Karpas-422 (cell line): Measurements from ENCODE around the gene FYB1. TPM values are rescaled to one million over a fixed set of nuclear protein-coding genes. Genes with fewer than 3 reads are reported as not detected.

Source experiments
- DNase-seq: peaks from one replicate; pipeline ENCODE4 v3.0.0-alpha.2; 2015
- H2AFZ ChIP-seq: fragments of 200-600 bp; sonication (generic); 2 replicates; pipeline ENCODE4 v1.6.1; 2014; ENCODE audit warnings: antibody characterized with exemption, low read length, mixed read lengths
- H3K27ac ChIP-seq: fragments of 200-600 bp; sonication (generic); 2 replicates; pipeline ENCODE4 v1.5.1; 2014; ENCODE audit warnings: mild to moderate bottlenecking, low read length, moderate library complexity
- H3K27me3 ChIP-seq: fragments of 200-600 bp; sonication (generic); 2 replicates; pipeline ENCODE4 v1.6.1; 2014; ENCODE audit warnings: low read length, mixed read lengths
- H3K36me3 ChIP-seq: fragments of 200-600 bp; sonication (generic); 2 replicates; pipeline ENCODE4 v1.6.1; 2014; ENCODE audit warnings: low read length, mixed read lengths; ENCODE audit not compliant: insufficient read depth
- H3K4me1 ChIP-seq: fragments of 200-600 bp; sonication (generic); 2 replicates; pipeline ENCODE4 v1.6.1; 2014; ENCODE audit warnings: mild to moderate bottlenecking, low read length, mixed read lengths
- H3K4me2 ChIP-seq: fragments of 200-600 bp; sonication (generic); 2 replicates; pipeline ENCODE4 v1.6.1; 2014; ENCODE audit warnings: low read length, low read depth, mild to moderate bottlenecking; ENCODE audit not compliant: poor library complexity, severe bottlenecking
- H3K4me3 ChIP-seq: fragments of 200-600 bp; sonication (generic); 2 replicates; pipeline ENCODE4 v1.5.1; 2014; ENCODE audit warnings: mild to moderate bottlenecking, antibody characterized with exemption, low read length, mixed read lengths
- H3K79me2 ChIP-seq: fragments of 200-600 bp; sonication (generic); 2 replicates; pipeline ENCODE4 v1.6.1; 2014; ENCODE audit warnings: mild to moderate bottlenecking, low read length, mixed read lengths
- H3K9ac ChIP-seq: fragments of 200-600 bp; sonication (generic); 2 replicates; pipeline ENCODE4 v1.6.0; 2014; ENCODE audit warnings: low read length
- H3K9me2 ChIP-seq: fragments of 200-600 bp; sonication (generic), shearing (Covaris generic); replicated peaks from 2 replicates; pipeline ENCODE4 v1.6.0; 2014; ENCODE audit warnings: mild to moderate bottlenecking, low read length, moderate library complexity; ENCODE audit not compliant: insufficient read depth
- H3K9me3 ChIP-seq: fragments of 300-700, 200-600 bp; sonication (generic); 2 replicates; pipeline ENCODE4 v1.6.1; 2014; ENCODE audit warnings: low read length, mixed read lengths
- H4K20me1 ChIP-seq: fragments of 200-600 bp; sonication (generic); 2 replicates; pipeline ENCODE4 v1.6.1; 2014; ENCODE audit warnings: mild to moderate bottlenecking, antibody characterized with exemption, low read length, low read depth; ENCODE audit not compliant: insufficient read depth
- total RNA-seq: library from RNA; depleted of rRNA; stranded (reverse); fragments of >200 nt; shearing (Covaris generic); gene quantifications from 2 replicates; pipeline ENCODE4 v1.2.3, GENCODE V29; 2014; ENCODE audit warnings: low replicate concordance

The FYB1 gene
- total RNA-seq, 1 experiment from 2014 or later, result 2.8 TPM

- Histone ChIP-seq H3K36me3 (no peaks in the 10 kb centered on the region), H3K27ac (no peak overlapping the region)
Observed at GRCh38 chr5:39255406-39255805, 36.0 kb upstream of the FYB1 start.

GRCh38 chr5:39254671-39255070 is 35.3 kb upstream of the FYB1 start:
- H3K9me2 ChIP-seq, result no peaks in the 10 kb centered on the region
- no peaks in the 10 kb centered on the region for H3K27me3 ChIP-seq
- no peak overlapping the region for H2AFZ ChIP-seq
- H3K27ac ChIP-seq, result no peak overlapping the region
- no peaks in the 10 kb centered on the region for H3K79me2 ChIP-seq
- no peaks in the 10 kb centered on the region for H3K9me3 ChIP-seq
- H3K4me3 ChIP-seq, result no peak overlapping the region
- no peaks in the 10 kb centered on the region for H4K20me1 ChIP-seq
- DNase-seq, result no peak
- no peak overlapping the region for H3K4me2 ChIP-seq
- H3K4me1 ChIP-seq, result no peaks in the 10 kb centered on the region
- H3K9ac ChIP-seq, result no peak overlapping the region
- H3K36me3 ChIP-seq, result no peaks in the 10 kb centered on the region

More at GRCh38 chr5:39255406-39255805, 36.0 kb upstream of the FYB1 start:
- Histone ChIP-seq H3K9me2 (no peaks in the 10 kb centered on the region), H3K27me3 (no peaks in the 10 kb centered on the region), H3K79me2 (no peaks in the 10 kb centered on the region), H3K9ac (no peak overlapping the region), H3K4me2 (no peak overlapping the region), H2AFZ (no peak overlapping the region), H3K4me1 (no peaks in the 10 kb centered on the region), H4K20me1 (no peaks in the 10 kb centered on the region), H3K4me3 (no peak overlapping the region), H3K9me3 (no peaks in the 10 kb centered on the region)
- DNase-seq, result peak; percentile 23

GRCh38 chr5:39253196-39253595 is 33.8 kb upstream of the FYB1 start:
- no peaks in the 10 kb centered on the region for H3K9me2 ChIP-seq
- no peaks in the 10 kb centered on the region for H3K4me1 ChIP-seq
- no peaks in the 10 kb centered on the region for H4K20me1 ChIP-seq
- no peak overlapping the region for H3K9ac ChIP-seq
- no peaks in the 10 kb centered on the region for H3K36me3 ChIP-seq
- H3K27me3 ChIP-seq, result no peaks in the 10 kb centered on the region
- H3K9me3 ChIP-seq, result no peaks in the 10 kb centered on the region
- H3K4me2 ChIP-seq, result no peak overlapping the region
- H3K4me3 ChIP-seq, result no peak overlapping the region
- H2AFZ ChIP-seq, result no peak overlapping the region
- H3K27ac ChIP-seq, result no peak overlapping the region
- DNase-seq, result peak; percentile 24
- H3K79me2 ChIP-seq, result no peaks in the 10 kb centered on the region

GRCh38 chr5:39249564-39250274 is 30.4 kb upstream of the FYB1 start:
- Histone ChIP-seq H3K9me2 (no peaks in the 10 kb centered on the region), H3K4me1 (no peaks in the 10 kb centered on the region), H3K79me2 (no peaks in the 10 kb centered on the region), H3K27ac (no peak overlapping the region), H3K27me3 (no peaks in the 10 kb centered on the region), H3K36me3 (no peaks in the 10 kb centered on the region), H3K9ac (no peak overlapping the region), H3K9me3 (no peaks in the 10 kb centered on the region), H3K4me2 (no peak overlapping the region), H4K20me1 (no peaks in the 10 kb centered on the region), H3K4me3 (no peak overlapping the region), H2AFZ (no peak overlapping the region)
- DNase-seq, result no peak

- H3K4me3 ChIP-seq, result no peak overlapping the region
- no peaks in the 10 kb centered on the region for H3K4me1 ChIP-seq
- H2AFZ ChIP-seq, result no peak overlapping the region
- no peak overlapping the region for H3K27ac ChIP-seq
- DNase-seq, result peak; percentile 27
- H3K27me3 ChIP-seq, result no peaks in the 10 kb centered on the region
- no peaks in the 10 kb centered on the region for H3K9me3 ChIP-seq
- H3K36me3 ChIP-seq, result no peaks in the 10 kb centered on the region
- no peak overlapping the region for H3K4me2 ChIP-seq
- no peaks in the 10 kb centered on the region for H3K79me2 ChIP-seq
- H3K9ac ChIP-seq, result no peak overlapping the region
- H3K9me2 ChIP-seq, result no peaks in the 10 kb centered on the region
- H4K20me1 ChIP-seq, result no peaks in the 10 kb centered on the region
Observed at GRCh38 chr5:39249069-39249468, 29.7 kb upstream of the FYB1 start.

GRCh38 chr5:39240750-39241149 is 21.4 kb upstream of the FYB1 start:
- Histone ChIP-seq H4K20me1 (no peaks in the 10 kb centered on the region), H3K36me3 (no peaks in the 10 kb centered on the region), H3K4me3 (no peak overlapping the region), H3K9me2 (no peaks in the 10 kb centered on the region), H3K4me2 (no peak overlapping the region), H3K79me2 (no peaks in the 10 kb centered on the region), H3K9ac (no peak overlapping the region), H3K9me3 (no peaks in the 10 kb centered on the region), H3K4me1 (no peaks in the 10 kb centered on the region), H3K27me3 (no peaks in the 10 kb centered on the region), H2AFZ (no peak overlapping the region), H3K27ac (no peak overlapping the region)
- DNase-seq, result peak; percentile 22

GRCh38 chr5:39238366-39239105 is 19.2 kb upstream of the FYB1 start:
- no peak overlapping the region for H3K4me2 ChIP-seq
- H3K4me3 ChIP-seq, result no peak overlapping the region
- peak; percentile 16 for DNase-seq
- no peaks in the 10 kb centered on the region for H3K4me1 ChIP-seq
- no peaks in the 10 kb centered on the region for H4K20me1 ChIP-seq
- H3K9me2 ChIP-seq, result no peaks in the 10 kb centered on the region
- no peaks in the 10 kb centered on the region for H3K27me3 ChIP-seq
- H3K9me3 ChIP-seq, result no peaks in the 10 kb centered on the region
- H3K36me3 ChIP-seq, result no peaks in the 10 kb centered on the region
- H3K9ac ChIP-seq, result no peak overlapping the region
- no peak overlapping the region for H3K27ac ChIP-seq
- H3K79me2 ChIP-seq, result no peaks in the 10 kb centered on the region
- no peak overlapping the region for H2AFZ ChIP-seq

GRCh38 chr5:39236718-39237117 is 17.4 kb upstream of the FYB1 start:
- no peaks in the 10 kb centered on the region for H3K9me2 ChIP-seq
- H4K20me1 ChIP-seq, result no peaks in the 10 kb centered on the region
- H3K4me3 ChIP-seq, result no peak overlapping the region
- H3K4me1 ChIP-seq, result no peaks in the 10 kb centered on the region
- H3K36me3 ChIP-seq, result no peaks in the 10 kb centered on the region
- no peaks in the 10 kb centered on the region for H3K9me3 ChIP-seq
- H3K27me3 ChIP-seq, result no peaks in the 10 kb centered on the region
- H3K4me2 ChIP-seq, result no peak overlapping the region
- H3K79me2 ChIP-seq, result no peaks in the 10 kb centered on the region
- H2AFZ ChIP-seq, result no peak overlapping the region
- H3K27ac ChIP-seq, result no peak overlapping the region
- peak; percentile 14 for DNase-seq
- no peak overlapping the region for H3K9ac ChIP-seq
